ENCODE measurements around the gene RNASET2. TPM values are rescaled to one million over a fixed set of nuclear protein-coding genes. Genes with fewer than 3 reads are reported as not detected.

RNASET2 gene
- total RNA-seq, 2 donors from 2014 or later = 73.9 to 82.7 TPM

- H3K27me3 ChIP-seq (replicated peaks; ENCODE audit: insufficient read depth) = no peaks in the 10 kb centered on the region
Measured at GRCh38 chr6:166942393-166943168, 13.8 kb downstream of the RNASET2 start.

GRCh38 chr6:166940643-166941068, 15.7 kb downstream of the RNASET2 start:
- Histone ChIP-seq H3K4me1 (ENCODE audit: control insufficient read depth in 1 of 2, low read depth in 2 of 2) (no peaks in the 10 kb centered on the region), H3K9me3 (no peaks in the 10 kb centered on the region), H3K36me3 (peaks cover 9% of the 10 kb centered on the region), H3K27me3 (replicated peaks; ENCODE audit: insufficient read depth) (no peaks in the 10 kb centered on the region), H3K27ac (no peak overlapping the region), H3K4me3 (no peak overlapping the region)
- TF ChIP-seq CTCF (IDR thresholded peaks at IDR 0.05) = no peak
- ATAC-seq (ENCODE audit: insufficient number of reproducible peaks, low FRiP score, low read depth) = no peak
- no peak for DNase-seq (ENCODE audit: low spot score)

More at GRCh38 chr6:166942393-166943168, 13.8 kb downstream of the RNASET2 start:
- Histone ChIP-seq H3K4me1 (ENCODE audit: control insufficient read depth in 1 of 2, low read depth in 2 of 2) (no peaks in the 10 kb centered on the region), H3K4me3 (no peak overlapping the region), H3K36me3 (peaks cover 13% of the 10 kb centered on the region), H3K27ac (no peak overlapping the region), H3K9me3 (no peaks in the 10 kb centered on the region)
- DNase-seq (ENCODE audit: low spot score) (no peak), ATAC-seq (ENCODE audit: insufficient number of reproducible peaks, low FRiP score, low read depth) (no peak)
- TF ChIP-seq CTCF (IDR thresholded peaks at IDR 0.05) = no peak

- H3K4me3 ChIP-seq = no peak overlapping the region
- no peaks in the 10 kb centered on the region for H3K9me3 ChIP-seq
- peaks cover 9% of the 10 kb centered on the region for H3K36me3 ChIP-seq
- no peak for DNase-seq (ENCODE audit: low spot score)
- no peaks in the 10 kb centered on the region for H3K27me3 ChIP-seq (replicated peaks; ENCODE audit: insufficient read depth)
- no peak overlapping the region for H3K27ac ChIP-seq
- no peak for TF ChIP-seq CTCF (IDR thresholded peaks at IDR 0.05)
- no peak for ATAC-seq (ENCODE audit: insufficient number of reproducible peaks, low FRiP score, low read depth)
- no peaks in the 10 kb centered on the region for H3K4me1 ChIP-seq (ENCODE audit: control insufficient read depth in 1 of 2, low read depth in 2 of 2)
Measured at GRCh38 chr6:166939894-166940293, 16.5 kb downstream of the RNASET2 start.

- Histone ChIP-seq H3K27me3 (replicated peaks; ENCODE audit: insufficient read depth) (no peaks in the 10 kb centered on the region), H3K9me3 (no peaks in the 10 kb centered on the region), H3K27ac (no peak overlapping the region), H3K36me3 (peaks cover 9% of the 10 kb centered on the region), H3K4me3 (no peak overlapping the region), H3K4me1 (ENCODE audit: control insufficient read depth in 1 of 2, low read depth in 2 of 2) (no peaks in the 10 kb centered on the region)
- DNase-seq (ENCODE audit: low spot score) (no peak), ATAC-seq (ENCODE audit: insufficient number of reproducible peaks, low FRiP score, low read depth) (no peak)
- TF ChIP-seq CTCF (IDR thresholded peaks at IDR 0.05) = no peak
Measured at GRCh38 chr6:166939345-166939744, 17.0 kb downstream of the RNASET2 start.

- Histone ChIP-seq H3K4me3 (no peak overlapping the region), H3K9me3 (no peaks in the 10 kb centered on the region), H3K27me3 (replicated peaks; ENCODE audit: insufficient read depth) (no peaks in the 10 kb centered on the region), H3K27ac (no peak overlapping the region), H3K36me3 (peaks cover 9% of the 10 kb centered on the region), H3K4me1 (ENCODE audit: control insufficient read depth in 1 of 2, low read depth in 2 of 2) (no peaks in the 10 kb centered on the region)
- TF ChIP-seq CTCF (IDR thresholded peaks at IDR 0.05) = no peak
- ATAC-seq (ENCODE audit: insufficient number of reproducible peaks, low FRiP score, low read depth) (no peak), DNase-seq (ENCODE audit: low spot score) (no peak)
Measured at GRCh38 chr6:166938704-166939103, 17.6 kb downstream of the RNASET2 start.

Data from thoracic aorta (tissue), 2 donors.